ENCODE data around the gene PTPN1.

The PTPN1 gene

DNA sequence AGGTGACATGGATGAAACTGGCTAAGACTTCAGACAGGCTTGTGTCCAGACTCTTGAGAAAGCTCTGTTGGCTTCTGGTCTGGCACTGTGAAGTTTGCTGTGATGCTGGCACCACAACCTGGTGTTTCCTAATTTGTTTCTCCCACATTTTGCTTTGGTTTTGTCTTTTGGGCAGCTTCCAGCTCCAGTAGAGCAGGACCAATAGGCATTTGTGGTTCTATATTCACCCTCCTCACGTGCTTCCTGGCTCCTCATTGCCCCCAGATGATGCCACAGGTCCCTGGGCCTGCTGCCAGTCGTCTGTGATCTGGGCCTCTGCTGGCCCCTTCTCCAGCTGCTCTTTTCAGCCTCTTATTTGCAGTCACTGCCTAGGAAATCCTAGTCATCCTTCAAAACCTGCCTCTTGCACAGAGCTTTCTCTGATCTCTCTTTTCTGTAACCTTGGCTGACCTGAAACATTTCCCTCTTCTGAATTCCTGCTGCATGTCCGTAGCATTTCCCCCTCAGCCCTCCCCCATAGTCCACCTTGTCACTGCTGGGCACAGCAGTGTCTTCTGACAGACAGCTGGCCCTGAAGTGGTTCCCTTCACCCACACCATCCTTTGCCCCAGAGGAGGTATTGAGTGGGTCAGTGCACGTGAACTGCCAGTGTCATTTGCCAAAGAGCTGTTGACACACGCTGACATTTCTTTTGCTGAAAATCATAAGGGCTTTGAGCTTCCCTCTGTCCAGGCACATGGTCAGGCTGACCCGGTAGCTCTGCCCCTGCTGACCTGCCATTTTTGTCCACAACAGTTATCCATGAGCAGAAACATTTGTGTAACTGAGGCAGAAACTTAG, 63.0 kb downstream of the PTPN1 start:
- H3K4me3 ChIP-seq (ENCODE audit: low read length), result no peak overlapping the region
- no peak for TF ChIP-seq ZNF274 (IDR thresholded peaks at IDR 0.05; ENCODE audit: low read depth, low read length)

DNA sequence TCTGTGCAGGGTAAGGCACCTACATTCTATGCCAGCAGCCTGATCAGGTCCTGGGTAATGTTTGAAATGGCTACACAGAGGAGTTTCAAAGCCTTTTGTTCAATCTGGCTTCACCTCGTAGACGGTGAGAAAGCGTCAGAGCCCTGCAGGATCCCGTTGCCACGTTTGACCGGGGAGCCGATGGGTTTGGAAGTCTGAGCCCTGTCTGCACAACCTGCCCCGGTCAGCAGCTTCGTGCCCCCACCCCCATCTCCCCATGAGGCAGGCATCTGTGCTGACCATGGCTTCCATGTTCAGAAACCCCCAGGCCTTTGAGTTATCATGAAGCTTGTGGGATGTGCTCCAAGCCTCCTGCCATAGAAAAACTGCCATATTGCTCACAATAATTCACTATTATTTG, 63.9 kb downstream of the PTPN1 start:
- no peak overlapping the region for H3K4me3 ChIP-seq (ENCODE audit: low read length)
- TF ChIP-seq ZNF274 (IDR thresholded peaks at IDR 0.05; ENCODE audit: low read depth, low read length), result no peak

DNA sequence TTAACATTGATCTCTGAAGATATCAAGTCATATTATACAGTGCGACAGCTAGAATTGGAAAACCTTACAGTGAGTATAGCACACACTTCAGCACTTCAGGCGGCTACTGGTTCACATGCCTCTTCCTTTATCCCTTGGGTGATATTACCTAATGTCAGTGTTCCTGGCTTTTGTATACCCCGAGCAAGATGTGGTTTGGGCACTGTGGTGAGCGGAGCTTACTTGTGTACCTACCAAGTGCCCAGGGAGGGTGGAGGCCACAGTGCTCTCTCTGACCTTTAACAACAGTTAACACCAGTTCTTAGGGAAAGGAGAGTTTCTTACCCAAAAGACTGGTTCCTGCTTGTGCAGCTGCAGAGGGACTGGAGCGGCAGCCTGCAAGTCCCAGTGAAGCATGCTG, 64.4 kb downstream of the PTPN1 start:
- no peak for TF ChIP-seq ZNF274 (IDR thresholded peaks at IDR 0.05; ENCODE audit: low read depth, low read length)
- H3K4me3 ChIP-seq (ENCODE audit: low read length), result no peak overlapping the region

DNA sequence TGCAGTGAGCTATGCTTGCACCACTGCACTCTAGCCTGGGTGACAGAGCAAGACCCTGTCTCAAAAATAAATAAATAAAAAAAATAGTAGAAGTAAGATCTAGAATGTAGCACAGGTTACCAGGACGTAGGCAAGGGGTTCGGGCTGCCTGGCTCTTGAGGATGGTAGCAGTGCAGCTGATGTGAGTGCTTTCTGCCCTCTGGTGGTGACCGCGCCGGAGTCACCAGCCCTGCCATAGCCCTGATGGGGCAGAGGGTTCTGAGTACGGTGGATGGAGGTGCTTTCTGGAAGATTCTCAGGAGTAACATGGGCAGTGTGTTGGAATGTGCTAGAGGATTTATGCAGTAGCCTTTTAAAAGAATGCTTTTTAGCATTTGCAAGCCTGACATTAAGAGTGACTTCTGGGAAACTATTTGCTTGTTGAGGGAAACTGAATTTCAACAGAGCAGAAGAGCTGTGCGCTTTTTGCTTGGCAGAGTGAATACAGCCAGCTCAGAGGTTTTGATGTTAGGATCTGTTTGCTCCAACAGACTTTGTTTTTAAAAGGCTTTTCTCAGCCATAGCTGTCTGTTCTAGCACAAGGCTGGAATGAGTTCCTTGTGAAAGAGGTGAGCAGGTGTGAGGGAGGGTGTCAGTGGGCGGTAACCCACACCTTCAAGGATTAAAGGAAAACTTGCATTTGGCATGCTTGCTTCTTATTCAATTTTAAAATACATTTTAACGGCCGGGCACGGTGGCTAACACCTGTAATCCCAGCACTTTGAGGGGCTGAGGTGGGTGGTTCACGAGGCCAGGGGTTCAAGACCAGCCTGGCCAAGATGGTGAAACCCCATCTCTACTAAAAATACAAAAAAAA, 65.9 kb downstream of the PTPN1 start:
- no peak for TF ChIP-seq ZNF274 (IDR thresholded peaks at IDR 0.05; ENCODE audit: low read depth, low read length)
- H3K4me3 ChIP-seq (ENCODE audit: low read length), result no peak overlapping the region

DNA sequence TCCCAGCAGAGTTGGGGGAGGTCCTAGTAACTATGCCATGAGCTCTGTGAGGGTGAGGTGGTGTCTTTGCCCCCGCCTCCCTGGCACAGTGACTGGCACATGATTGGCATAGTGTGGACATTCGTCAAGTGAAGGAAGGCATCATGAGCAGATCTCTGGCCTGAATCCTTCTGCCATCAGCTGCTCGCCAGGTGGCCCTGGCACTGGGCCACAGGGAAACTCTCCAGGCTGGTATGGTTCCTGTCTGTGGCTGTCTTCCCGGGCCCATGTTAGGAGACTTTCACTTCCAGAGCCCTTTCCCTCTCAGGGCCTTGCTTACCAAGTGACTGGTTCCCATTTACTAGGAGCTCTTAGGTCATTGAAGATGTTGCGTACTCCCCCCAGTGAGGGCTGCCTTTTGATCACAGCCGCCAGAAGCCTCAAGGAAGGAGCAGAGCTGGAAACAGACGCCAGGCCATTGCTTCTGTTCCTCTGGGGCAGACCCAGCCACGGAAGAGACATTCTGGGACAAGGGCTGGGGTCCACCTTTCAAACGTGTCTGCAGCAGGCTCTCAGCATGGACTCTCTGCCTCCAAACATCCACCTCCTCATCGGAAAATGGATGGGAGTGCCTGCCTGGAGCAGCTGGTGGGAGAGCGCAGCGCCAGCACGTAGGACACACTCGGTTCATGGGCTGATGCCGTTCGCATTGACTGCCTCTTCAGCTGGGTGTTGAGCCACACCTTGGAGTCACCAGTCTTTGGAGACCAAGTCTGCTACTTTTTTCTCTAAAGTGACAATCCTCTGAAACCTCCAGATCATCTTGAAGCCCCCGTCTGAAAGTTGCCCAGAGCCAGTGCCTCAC, 67.2 kb downstream of the PTPN1 start:
- TF ChIP-seq ZNF274 (IDR thresholded peaks at IDR 0.05; ENCODE audit: low read depth, low read length), result no peak
- H3K4me3 ChIP-seq (ENCODE audit: low read length), result no peak overlapping the region

DNA sequence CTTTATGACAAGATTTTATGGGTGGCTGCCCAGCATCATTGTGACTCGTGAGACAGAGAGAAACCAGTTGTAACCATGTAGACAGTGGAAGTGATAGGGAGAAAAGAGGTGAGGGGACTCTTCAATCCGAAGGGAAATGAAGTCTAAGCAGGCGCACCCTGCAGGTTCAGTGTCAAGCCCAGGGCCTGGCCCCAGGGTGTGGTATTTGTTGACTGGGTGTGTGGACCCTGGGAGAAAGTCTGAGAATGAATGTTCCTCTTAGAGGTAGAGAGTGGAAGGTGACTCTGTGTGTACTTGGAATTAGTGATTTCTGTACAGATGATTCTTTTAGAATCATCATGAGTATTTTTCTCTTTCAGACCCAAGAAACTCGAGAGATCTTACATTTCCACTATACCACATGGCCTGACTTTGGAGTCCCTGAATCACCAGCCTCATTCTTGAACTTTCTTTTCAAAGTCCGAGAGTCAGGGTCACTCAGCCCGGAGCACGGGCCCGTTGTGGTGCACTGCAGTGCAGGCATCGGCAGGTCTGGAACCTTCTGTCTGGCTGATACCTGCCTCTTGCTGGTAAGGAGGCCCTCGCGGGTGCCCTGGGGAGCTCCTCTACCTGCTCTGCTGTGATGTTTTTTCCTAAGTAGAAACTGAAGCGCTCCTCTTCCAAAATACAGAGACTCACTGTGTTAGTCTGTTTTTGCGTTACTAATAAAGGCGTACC, 68.0 kb downstream of the PTPN1 start:
- H3K4me3 ChIP-seq (ENCODE audit: low read length), result no peak overlapping the region
- TF ChIP-seq ZNF274 (IDR thresholded peaks at IDR 0.05; ENCODE audit: low read depth, low read length), result no peak

DNA sequence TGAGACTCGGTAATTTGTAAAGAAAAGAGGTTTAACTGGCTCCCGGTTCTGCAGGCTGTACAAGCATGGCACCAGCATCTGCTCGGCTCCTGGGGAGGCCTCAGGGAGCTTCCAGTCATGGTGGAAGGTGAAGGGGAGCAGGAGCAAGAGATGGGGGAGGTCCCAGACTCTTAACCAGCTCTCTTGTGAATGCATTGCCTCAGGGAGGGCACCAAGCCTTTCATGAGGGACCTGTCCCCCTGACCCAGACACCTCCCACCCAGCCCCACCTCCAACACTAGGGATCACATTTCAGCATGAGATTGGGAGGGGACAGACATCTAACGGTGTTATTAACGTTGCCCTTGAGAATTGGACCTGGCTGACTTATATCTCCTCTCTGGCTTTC, 68.6 kb downstream of the PTPN1 start:
- TF ChIP-seq ZNF274 (IDR thresholded peaks at IDR 0.05; ENCODE audit: low read depth, low read length), result no peak
- H3K4me3 ChIP-seq (ENCODE audit: low read length), result no peak overlapping the region

DNA sequence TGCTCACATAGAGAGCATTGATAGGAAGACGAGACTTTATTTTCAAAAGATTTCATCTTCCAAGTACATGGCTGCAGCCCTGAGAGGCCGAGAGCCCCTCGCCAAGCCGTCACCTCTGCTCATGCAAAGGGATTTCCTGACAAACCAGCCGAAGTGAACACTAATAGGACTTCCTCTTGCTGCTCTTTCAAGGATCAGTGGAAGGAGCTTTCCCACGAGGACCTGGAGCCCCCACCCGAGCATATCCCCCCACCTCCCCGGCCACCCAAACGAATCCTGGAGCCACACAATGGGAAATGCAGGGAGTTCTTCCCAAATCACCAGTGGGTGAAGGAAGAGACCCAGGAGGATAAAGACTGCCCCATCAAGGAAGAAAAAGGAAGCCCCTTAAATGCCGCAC, 69.3 kb downstream of the PTPN1 start:
- no peak for TF ChIP-seq ZNF274 (IDR thresholded peaks at IDR 0.05; ENCODE audit: low read depth, low read length)
- H3K4me3 ChIP-seq (ENCODE audit: low read length), result no peak overlapping the region

DNA sequence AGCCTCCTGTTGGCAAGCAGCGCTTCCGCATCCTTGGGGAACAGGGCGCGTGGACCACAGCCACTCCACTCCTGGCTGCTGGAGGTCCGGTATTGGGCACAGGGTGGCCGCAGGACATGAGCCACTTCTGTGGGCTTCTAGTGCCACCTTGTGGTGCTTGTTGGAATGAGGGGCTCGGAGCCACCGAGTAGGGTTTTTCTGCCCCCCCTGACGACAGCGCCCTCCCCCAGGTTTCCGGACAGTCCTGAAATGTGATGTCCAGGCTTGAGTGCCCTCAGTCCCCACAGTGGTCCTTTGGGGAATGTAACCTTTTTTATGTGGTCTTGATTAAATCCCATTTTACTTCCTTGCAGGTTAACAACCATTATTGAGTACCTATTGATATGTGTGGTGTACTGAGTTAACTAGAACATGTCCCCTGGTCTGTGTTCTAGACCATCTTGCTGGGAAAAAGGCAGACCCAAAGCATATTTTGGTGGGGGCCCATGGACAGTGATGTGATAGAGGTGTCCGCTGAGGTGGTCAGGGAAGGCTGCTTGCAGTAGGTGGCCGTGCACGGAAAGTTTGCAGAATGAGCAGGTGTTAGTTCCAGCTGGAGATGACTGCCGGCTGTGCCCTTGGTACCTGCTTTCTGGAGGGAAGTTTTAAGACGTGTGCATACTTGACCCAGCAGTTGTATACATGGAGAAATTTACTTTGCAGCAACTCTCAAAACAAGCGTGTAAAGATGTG, 70.0 kb downstream of the PTPN1 start:
- no peak overlapping the region for H3K4me3 ChIP-seq (ENCODE audit: low read length)
- no peak for TF ChIP-seq ZNF274 (IDR thresholded peaks at IDR 0.05; ENCODE audit: low read depth, low read length)

DNA sequence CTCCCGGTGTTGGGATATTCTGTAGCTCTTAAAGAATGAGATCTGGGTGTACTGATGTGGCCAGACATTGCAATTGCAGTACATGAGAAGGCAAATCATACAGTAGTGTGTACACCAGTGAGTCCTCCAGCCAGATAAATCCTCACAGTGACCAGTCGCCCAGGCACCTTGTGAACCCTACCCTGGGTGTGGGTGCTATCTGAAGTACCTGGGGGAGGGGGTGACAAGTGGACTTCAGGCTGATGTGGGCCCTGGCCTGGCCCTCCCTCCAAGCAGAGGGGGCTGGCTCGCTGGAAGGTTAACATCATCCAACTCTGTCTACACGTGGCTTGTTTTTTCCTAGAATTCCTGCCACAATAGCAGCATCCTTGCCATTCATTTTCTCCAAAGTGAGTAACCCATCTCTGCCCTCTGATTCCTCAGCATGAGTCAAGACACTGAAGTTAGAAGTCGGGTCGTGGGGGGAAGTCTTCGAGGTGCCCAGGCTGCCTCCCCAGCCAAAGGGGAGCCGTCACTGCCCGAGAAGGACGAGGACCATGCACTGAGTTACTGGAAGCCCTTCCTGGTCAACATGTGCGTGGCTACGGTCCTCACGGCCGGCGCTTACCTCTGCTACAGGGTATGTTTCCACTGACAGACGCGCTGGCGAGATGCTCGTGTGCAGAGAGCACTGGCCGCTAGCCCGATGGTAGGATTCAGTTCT, 70.8 kb downstream of the PTPN1 start:
- H3K4me3 ChIP-seq (ENCODE audit: low read length), result no peak overlapping the region
- no peak for TF ChIP-seq ZNF274 (IDR thresholded peaks at IDR 0.05; ENCODE audit: low read depth, low read length)

DNA sequence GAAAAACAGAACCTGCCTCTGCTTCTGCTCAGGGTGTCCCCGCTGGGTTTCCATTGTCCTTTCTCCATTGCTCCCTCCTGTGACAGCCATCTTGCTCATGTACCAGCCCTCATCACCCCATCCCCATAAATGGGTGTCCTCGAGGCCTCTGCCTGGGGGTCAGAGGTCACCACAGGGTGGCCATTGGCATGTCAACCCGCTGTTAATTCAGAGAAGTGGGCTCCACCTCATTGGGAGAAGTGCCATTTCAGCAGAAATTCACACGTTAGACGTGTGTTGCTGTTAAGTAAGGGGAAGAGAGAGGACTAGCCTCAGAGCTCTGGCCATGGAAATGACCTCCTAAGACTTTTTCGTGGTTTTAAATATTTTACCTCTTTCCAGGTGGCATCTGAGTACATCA, 71.9 kb downstream of the PTPN1 start:
- H3K4me3 ChIP-seq (ENCODE audit: low read length), result no peak overlapping the region
- no peak for TF ChIP-seq ZNF274 (IDR thresholded peaks at IDR 0.05; ENCODE audit: low read depth, low read length)

DNA sequence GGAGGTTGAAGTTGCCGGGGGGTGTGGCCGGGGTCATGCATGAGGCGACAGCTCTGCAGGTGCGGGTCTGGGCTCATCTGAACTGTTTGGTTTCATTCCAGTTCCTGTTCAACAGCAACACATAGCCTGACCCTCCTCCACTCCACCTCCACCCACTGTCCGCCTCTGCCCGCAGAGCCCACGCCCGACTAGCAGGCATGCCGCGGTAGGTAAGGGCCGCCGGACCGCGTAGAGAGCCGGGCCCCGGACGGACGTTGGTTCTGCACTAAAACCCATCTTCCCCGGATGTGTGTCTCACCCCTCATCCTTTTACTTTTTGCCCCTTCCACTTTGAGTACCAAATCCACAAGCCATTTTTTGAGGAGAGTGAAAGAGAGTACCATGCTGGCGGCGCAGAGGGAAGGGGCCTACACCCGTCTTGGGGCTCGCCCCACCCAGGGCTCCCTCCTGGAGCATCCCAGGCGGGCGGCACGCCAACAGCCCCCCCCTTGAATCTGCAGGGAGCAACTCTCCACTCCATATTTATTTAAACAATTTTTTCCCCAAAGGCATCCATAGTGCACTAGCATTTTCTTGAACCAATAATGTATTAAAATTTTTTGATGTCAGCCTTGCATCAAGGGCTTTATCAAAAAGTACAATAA, 72.5 kb downstream of the PTPN1 start:
- no peak for TF ChIP-seq ZNF274 (IDR thresholded peaks at IDR 0.05; ENCODE audit: low read depth, low read length)
- H3K4me3 ChIP-seq (ENCODE audit: low read length), result no peak overlapping the region
